ENCODE measurements around the gene KCNK17. TPM values are rescaled to one million over a fixed set of nuclear protein-coding genes. Genes with fewer than 3 reads are reported as not detected.

The KCNK17 gene
- total RNA-seq, 1 experiment from 2014 or later = not detected

- Mint-ChIP-seq H3K4me3 (ENCODE audit: unreplicated experiment) (no peak overlapping the region), H3K36me3 (ENCODE audit: insufficient read depth, unreplicated experiment) (peaks cover 8% of the 10 kb centered on the region), H3K9me3 (ENCODE audit: unreplicated experiment) (no peaks in the 10 kb centered on the region), H3K27ac (ENCODE audit: unreplicated experiment) (no peak overlapping the region), H3K4me1 (ENCODE audit: low read depth, unreplicated experiment) (no peaks in the 10 kb centered on the region), H3K27me3 (ENCODE audit: insufficient read depth, unreplicated experiment) (peaks cover 12% of the 10 kb centered on the region)
- BruUV-seq (replicated peaks) = no TSS peak
- no peak overlapping the region for H3K4me3 ChIP-seq (ENCODE audit: low read depth, low read length)
- peak; percentile 74 to 85 for DNase-seq
- peaks cover 7% of the 10 kb centered on the region for H3K27me3 ChIP-seq (replicated peaks; ENCODE audit: control insufficient read depth, insufficient read depth, low read length)
- intact Hi-C loops (cut with micrococcal nuclease; ENCODE audit: unreplicated experiment) = loop anchor here (1.0 to 2.0 kb wide), 3 partner anchors 313 to 438 kb away; no protein-coding TSS in a partner anchor
- H3K4me1 ChIP-seq = no peaks in the 10 kb centered on the region
- H3K9me3 ChIP-seq = no peaks in the 10 kb centered on the region
- POLR2A ChIA-PET = no interaction called here
- CTCF ChIA-PET = interaction anchor here (0.7 to 1.8 kb wide), 5 partner anchors 37 to 313 kb away, joined by 3 to 7 read pairs (median 5); no protein-coding TSS in a partner anchor
- peak; percentile 92 for TF ChIP-seq CTCF (IDR thresholded peaks at IDR 0.05; ENCODE audit: insufficient read depth in 1 of 2, low read depth in 1 of 2, low read length in 1 of 2, severe bottlenecking in 1 of 2, unreplicated experiment in 1 of 2)
- no peaks in the 10 kb centered on the region for H3K36me3 ChIP-seq (ENCODE audit: control insufficient read depth, insufficient read depth, low read length)
Measured at GRCh38 chr6:39309942-39310531, 4.2 kb downstream of the KCNK17 start.

- H3K27me3 Mint-ChIP-seq (ENCODE audit: insufficient read depth, unreplicated experiment) = peaks cover 9% of the 10 kb centered on the region
- peaks cover 1% of the 10 kb centered on the region for H3K4me1 Mint-ChIP-seq (ENCODE audit: low read depth, unreplicated experiment)
- no peaks in the 10 kb centered on the region for H3K9me3 Mint-ChIP-seq (ENCODE audit: unreplicated experiment)
- DNase-seq = no peak
- Histone ChIP-seq H3K4me3 (ENCODE audit: low read depth, low read length) (no peak overlapping the region), H3K9me3 (no peaks in the 10 kb centered on the region), H3K27me3 (replicated peaks; ENCODE audit: control insufficient read depth, insufficient read depth, low read length) (no peaks in the 10 kb centered on the region), H3K4me1 (peaks cover 6% of the 10 kb centered on the region), H3K36me3 (ENCODE audit: control insufficient read depth, insufficient read depth, low read length) (no peaks in the 10 kb centered on the region)
- intact Hi-C loops (cut with micrococcal nuclease; ENCODE audit: unreplicated experiment) = no loop called here
- H3K36me3 Mint-ChIP-seq (ENCODE audit: insufficient read depth, unreplicated experiment) = peaks cover 8% of the 10 kb centered on the region
- no peak overlapping the region for H3K4me3 Mint-ChIP-seq (ENCODE audit: unreplicated experiment)
- ChIA-PET POLR2A (no interaction called here), CTCF (interaction anchor here (1.2 kb wide), 1 partner anchor 118 kb away, joined by 3 read pairs; no protein-coding TSS in a partner anchor)
- no TSS peak for BruUV-seq (replicated peaks)
- H3K27ac Mint-ChIP-seq (ENCODE audit: unreplicated experiment) = no peak overlapping the region
- no peak for TF ChIP-seq CTCF (IDR thresholded peaks at IDR 0.05; ENCODE audit: insufficient read depth in 1 of 2, low read depth in 1 of 2, low read length in 1 of 2, severe bottlenecking in 1 of 2, unreplicated experiment in 1 of 2)
Measured at GRCh38 chr6:39307462-39307861, 6.8 kb downstream of the KCNK17 start.

GRCh38 chr6:39304951-39305350 is 9.3 kb downstream of the KCNK17 start:
- Mint-ChIP-seq H3K27ac (ENCODE audit: unreplicated experiment) (no peak overlapping the region), H3K4me1 (ENCODE audit: low read depth, unreplicated experiment) (peaks cover 7% of the 10 kb centered on the region), H3K4me3 (ENCODE audit: unreplicated experiment) (no peak overlapping the region), H3K36me3 (ENCODE audit: insufficient read depth, unreplicated experiment) (peaks cover 1% of the 10 kb centered on the region), H3K27me3 (ENCODE audit: insufficient read depth, unreplicated experiment) (no peaks in the 10 kb centered on the region), H3K9me3 (ENCODE audit: unreplicated experiment) (no peaks in the 10 kb centered on the region)
- TF ChIP-seq CTCF (IDR thresholded peaks at IDR 0.05; ENCODE audit: insufficient read depth in 1 of 2, low read depth in 1 of 2, low read length in 1 of 2, severe bottlenecking in 1 of 2, unreplicated experiment in 1 of 2) = no peak
- no peak for DNase-seq
- peaks cover 9% of the 10 kb centered on the region for H3K4me1 ChIP-seq
- no peak overlapping the region for H3K4me3 ChIP-seq (ENCODE audit: low read depth, low read length)
- intact Hi-C loops (cut with micrococcal nuclease; ENCODE audit: unreplicated experiment) = no loop called here
- no TSS peak for BruUV-seq (replicated peaks)
- H3K27me3 ChIP-seq (replicated peaks; ENCODE audit: control insufficient read depth, insufficient read depth, low read length) = no peaks in the 10 kb centered on the region
- no peaks in the 10 kb centered on the region for H3K36me3 ChIP-seq (ENCODE audit: control insufficient read depth, insufficient read depth, low read length)
- ChIA-PET POLR2A (no interaction called here), CTCF (interaction anchor here (2.9 kb wide), 1 partner anchor 138 kb away, joined by 34 read pairs; no protein-coding TSS in a partner anchor)
- no peaks in the 10 kb centered on the region for H3K9me3 ChIP-seq

Data from Caco-2 (cell line).